ENCODE data around the gene OR7D2.
"Not testable (repeated sequence)": the region's sequence is repeated elsewhere in the genome, so short reads cannot be mapped to it uniquely, and the experiment has no call there.

The OR7D2 gene

DNA sequence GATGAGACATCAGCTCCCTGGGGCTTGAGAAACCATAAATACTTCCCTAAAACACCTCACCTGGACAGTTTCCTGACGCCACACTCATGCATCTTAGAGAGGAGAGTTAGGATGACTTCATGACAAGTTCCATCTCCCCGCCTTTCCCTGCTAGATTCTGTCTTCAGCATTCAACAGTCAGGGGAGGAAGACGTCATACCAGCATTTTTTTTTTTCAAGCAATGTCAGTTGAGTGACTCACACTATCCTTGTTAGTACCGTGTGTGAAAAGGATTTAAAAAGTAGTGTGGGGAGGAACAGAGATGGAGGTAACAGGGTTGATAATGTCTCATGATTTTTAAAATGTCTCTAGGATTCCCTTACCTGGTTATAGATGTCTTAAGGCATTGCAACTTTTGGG is at the start of gene OR7D2:
Gene OR7D2 (plus strand): TSS at position 79 of the 400 bp plus-strand sequence. CDS start 6,803 bp downstream, outside the sequence.
- DNase-seq = no peak

DNA sequence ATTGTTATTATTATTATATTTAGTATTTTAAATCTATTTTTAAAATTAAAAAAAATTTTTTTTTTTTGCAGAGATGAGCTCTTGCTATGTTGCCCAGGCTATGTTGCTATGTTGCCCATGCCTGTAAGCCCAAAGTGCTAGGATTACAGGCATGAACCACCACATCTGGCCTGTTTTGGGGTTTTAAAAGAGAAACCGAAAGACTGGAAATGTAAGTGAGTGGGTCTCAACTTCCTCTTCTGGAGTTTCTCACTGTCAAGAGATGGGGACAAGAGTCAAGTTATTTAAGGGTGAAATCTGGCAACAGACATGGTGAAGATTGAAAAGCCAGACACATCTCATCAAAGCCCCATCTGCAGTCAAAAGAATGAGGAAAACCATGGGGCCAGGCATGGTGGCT is 47.8 kb upstream of the OR7D2 start:
- DNase-seq = no peak

DNA sequence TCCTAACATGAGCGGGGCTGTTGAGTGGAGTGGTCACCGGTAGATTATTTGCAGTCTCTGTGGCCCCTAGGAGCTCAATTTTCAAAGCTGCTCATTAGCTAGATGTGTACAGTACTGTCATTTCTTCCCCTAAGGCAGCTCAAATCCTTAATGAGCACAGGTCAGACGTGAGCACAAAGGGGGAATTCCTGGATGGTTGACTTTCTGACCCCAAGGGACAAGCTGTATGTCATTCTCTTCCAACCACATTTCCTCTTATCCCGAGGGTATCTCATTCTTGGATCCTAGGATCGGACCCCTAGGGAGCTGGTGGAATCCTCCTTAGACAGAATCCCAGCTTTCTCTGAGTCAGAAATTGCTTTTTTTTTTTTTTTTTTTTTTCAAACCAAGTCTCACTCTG is 46.4 kb upstream of the OR7D2 start:
- no peak for DNase-seq

DNA sequence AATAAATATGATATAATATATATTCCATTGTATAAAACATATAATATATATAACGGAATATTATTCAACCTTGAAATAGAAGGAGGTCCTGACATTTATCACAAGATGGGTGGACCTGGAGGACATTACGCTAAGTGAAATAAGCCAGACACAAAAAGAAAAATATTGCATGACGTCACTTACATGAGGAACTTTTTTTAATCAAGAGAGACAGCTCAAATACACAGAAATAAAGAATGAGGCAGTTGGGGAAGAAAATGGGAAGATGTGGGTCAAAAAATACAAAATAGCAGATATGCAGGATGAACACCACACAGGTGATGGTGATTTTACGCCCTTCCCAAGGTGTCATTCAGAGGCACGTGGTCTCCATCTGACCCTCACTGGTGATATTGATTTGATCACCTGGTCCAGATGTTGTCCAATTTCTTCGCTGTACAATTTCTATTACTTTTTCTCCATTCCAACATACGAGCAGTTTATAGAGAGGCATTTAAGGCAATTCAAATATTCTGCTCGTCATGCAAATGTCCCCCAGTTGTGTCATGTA is 39.1 kb upstream of the OR7D2 start:
- DNase-seq = no peak

DNA sequence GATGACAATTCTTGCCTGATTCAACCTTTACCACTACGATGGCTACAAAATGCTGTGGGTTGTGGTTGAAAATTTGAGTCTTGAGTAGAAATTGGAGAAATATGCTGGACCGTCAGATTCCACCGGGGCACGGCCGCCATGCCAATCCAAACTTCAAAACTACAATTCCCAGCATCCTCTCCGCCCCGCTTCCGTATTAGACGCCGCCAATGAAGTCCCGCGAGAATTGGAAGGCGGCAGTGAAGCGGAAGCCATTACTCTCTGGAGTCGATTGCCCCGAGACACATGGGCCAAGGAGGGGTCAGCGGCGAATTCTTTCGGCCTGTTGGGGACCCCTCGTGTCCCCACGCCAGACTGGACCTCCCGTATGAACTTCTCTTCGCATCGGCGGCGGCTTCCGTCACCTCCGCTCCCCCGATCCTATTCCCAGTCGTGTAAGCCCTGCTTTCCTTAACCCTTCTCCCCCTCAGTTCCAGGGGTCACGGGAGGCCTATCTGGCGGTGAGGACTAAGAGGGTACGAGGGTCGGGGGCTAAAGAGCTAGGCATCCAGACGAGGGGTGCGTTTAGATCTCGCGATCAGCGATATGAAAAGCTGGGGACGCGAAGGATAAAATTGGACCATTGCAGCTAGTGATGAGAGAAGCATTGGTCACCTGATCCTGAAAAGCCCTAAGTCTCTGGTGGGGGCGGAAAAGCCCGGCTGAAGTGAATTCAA is 38.5 kb upstream of the OR7D2 start, which contains the start of gene ZNF317:
Gene ZNF317 (plus strand): TSS at position 239 of the 716 bp plus-strand sequence. CDS start 15,620 bp downstream, outside the sequence.
- peak; percentile 87 for DNase-seq

DNA sequence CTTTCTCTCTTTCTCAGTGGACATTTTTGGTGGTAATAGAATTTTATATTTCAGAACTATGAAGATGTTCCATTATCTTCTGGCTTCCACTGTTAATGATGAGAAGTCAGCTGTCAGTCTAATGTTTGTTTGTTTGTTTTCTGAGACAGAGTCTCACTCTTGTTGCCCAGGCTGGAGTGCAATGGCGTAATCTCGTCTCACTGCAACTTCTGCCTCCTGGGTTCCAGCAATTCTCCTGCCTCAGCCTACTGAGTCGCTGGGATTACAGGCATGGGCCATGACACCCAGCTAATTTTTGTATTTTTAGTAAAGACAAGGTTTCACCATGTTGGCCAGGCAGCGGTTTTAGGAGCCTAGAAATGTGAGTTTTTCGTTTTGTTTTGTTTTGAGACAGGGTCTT is 33.9 kb upstream of the OR7D2 start:
- no peak for DNase-seq

DNA sequence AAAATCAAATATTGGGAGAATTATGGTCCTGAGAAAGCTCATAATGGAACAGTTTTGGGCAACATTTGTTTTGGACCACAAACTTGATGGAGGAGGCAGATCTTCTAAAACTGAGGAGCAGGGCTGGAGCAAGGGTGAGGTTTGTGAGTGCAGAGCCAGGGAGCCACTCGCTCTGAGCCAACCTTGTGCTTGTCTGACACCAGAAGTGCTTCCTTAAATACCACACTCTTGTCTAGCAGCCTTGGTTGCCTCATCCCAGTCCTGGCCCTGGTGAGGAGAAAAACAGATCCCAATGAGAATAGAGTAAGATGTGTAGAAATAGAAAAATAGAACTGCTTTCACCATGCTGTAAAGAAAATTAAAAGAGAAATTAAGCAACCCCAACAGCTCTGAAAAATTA is 31.9 kb upstream of the OR7D2 start:
- DNase-seq = no peak

DNA sequence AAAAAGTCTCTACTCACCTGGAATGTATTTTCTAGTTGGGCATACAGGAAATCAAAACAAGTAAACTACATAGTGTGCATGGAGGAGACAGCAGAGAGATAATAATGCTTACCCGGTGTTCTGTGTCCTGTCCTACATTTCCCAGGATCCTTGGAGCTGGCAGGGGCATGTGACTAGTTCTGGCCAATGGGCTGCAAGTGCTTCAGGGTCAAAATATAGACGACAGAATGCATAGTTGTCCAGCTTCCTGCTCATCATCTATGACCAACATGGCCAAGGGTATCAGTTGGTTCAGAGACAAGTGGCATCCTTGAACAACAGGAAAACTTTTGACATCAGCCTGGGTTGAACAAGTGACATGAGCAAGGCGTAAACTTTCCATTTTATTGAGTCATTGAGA is 30.1 kb upstream of the OR7D2 start:
- no peak for DNase-seq

DNA sequence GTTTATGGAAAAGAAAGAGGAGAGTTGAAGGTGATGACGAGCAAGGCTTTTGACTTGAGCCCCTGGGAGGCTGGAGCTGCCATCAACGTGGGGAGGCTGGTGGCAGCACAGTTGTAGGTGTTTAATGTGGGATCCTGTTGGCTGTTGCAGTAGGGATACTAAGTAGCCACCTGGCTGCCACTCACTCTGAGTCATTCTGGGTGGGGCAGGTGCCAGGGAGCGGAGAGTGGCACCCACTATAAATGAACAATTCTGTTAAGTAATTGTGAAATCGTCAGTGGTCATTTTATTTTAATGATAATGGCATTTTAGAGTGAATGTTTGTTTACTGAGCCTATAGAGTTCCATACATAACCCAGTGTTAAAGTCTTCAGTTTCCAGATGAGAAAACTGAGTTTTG is 28.8 kb upstream of the OR7D2 start:
- no peak for DNase-seq

DNA sequence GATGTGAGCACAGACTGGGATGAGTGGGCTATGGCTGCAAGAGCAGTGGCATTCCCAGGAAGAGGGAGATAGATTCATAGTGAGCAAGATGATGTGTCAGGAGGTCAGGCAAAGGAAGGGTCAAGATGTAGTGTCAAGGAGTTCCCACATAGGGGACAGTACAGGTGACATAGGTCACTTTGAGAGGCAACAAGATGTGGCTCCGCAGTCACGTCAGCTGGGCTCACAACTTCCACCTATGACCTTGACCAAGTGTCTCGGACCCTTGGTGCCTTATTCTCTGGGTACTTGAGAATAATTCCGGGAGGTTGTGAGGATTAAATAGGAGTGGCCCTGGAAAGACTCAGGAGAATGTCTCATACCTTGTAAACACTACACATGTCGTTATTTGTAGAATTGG is 28.1 kb upstream of the OR7D2 start:
- DNase-seq = no peak

DNA sequence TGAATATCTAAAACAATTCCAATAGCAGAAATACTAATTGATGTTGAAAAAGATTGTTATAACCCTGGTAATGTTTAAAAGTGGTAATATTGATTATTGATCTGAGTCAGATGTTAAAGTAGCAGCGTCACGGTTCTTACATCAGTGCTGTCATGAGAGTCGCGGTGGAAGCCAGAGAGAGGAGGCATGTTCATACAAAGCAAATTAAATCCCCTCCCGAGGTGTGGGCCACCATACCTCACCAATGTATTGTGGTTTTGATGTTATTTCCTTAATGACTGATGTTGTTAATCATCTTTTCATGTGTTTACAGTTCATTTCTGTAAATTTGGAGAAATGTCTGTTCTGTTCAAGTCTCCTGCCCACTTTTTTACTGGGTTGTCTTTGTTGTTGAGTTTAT is 27.4 kb upstream of the OR7D2 start:
- no peak for DNase-seq

DNA sequence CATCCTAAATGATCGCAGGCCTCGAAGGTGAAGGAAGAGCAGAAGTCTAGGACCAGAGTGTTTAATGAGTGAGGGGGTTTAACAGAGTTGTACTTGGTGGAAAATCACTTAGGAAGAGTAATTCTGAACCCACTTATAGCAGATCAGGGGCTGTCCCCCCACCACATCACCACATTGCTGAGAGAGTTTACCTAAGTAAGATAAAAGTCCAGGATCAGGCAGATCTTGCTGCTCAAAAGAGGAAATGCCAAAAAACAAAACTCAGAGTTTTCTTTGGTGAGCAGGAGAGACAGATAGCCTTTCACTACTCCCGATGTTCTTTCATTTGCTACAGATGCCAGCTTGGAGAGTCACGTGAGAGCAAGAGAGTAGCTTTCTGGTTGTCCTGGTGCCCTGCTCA is 23.2 kb upstream of the OR7D2 start:
- DNase-seq = no peak

DNA sequence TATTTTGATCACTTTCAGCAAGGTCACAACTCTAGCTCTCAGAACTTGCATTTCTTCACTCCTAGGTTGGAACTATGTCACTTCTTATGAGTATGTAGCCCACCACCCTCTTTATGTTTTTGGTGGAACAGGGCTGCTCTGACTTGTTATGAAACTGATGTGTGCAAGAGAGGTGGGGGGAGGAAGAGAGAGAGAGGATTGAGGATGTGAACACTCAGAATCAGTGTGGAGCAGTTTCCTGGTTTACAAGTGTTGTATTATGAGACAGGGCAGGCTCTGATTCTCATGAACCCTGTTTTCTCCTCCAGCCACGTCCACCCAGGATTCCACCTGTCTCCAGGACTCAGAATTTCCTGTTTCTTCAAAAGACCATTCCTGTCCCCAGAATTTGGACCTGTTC is 22.5 kb upstream of the OR7D2 start:
- DNase-seq = no peak

DNA sequence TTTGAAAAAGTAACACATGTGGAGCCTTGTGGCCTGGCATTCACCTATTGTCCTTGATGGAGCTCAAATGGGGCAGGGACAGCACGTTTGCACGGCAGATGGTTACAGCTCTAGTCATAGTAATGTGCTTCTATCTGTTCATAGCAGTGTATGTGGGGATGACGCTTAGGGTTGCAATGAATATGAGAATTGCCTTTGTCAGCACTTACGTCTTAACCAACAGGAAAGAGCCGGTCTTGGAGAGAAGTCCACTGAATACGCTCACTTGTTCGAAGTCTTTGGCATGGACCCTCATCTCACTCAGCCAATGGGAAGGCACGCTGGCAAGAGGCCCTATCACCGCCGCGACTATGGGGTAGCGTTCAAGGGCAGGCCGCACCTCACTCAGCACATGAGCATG is 18.9 kb upstream of the OR7D2 start:
- DNase-seq = no peak

DNA sequence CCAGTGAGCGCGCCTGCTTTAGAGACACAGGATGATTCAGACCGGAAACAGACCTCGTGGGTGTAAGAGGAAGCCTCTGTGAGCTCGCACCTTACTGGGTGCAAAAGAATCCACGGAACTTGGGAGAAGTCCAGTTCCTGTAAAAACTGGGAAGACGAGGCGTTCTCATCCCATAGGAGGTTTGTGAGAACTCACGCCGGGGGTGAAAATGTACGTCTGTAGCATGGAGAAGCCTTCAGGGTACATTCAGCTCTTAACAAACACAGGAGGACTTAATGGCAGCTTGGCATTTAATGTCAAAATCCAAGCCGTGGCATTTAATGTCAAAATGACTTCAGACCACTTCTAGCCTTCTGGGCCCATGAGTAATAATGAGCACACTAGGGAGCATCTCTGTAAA is 17.4 kb upstream of the OR7D2 start:
- DNase-seq = no peak

DNA sequence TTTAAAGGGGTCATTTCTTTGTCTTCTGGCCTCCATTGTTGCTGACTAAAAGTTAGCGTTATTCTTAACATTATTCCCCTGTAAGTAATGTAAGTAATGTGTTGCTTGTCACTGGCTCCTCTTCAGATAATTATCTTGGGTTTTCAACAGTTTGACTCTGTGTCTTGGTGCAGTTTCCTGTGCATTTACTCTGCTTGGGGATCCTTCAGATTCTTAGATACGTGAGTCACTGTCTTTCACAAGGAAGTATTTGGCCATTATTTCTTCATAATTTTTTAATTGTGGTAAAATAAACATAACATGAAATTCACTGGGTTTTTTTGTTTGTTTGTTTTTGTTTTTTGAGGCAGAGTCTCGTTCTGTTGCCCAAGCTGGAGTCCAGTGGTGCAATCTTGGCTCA is 13.5 kb upstream of the OR7D2 start:
- DNase-seq = no peak

DNA sequence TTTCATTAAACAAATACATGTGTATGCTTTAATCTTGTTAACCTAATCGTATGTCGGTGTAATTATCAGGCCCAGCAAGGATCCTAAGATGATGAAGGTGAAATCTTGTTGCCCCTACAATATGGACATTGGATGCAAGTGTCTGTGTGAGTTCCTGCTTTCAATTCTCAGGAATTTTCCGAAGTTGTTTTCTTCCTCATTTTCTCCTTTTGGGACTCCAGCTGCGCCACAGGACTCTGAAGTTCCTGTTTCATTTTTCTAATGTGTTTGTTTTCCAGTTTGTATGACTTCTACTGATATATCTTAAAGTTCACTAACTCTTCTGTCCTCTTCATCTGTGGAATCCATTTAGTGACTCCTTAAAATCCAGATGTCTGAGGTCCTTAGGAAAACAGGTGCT is 11.9 kb upstream of the OR7D2 start:
- DNase-seq = no peak

DNA sequence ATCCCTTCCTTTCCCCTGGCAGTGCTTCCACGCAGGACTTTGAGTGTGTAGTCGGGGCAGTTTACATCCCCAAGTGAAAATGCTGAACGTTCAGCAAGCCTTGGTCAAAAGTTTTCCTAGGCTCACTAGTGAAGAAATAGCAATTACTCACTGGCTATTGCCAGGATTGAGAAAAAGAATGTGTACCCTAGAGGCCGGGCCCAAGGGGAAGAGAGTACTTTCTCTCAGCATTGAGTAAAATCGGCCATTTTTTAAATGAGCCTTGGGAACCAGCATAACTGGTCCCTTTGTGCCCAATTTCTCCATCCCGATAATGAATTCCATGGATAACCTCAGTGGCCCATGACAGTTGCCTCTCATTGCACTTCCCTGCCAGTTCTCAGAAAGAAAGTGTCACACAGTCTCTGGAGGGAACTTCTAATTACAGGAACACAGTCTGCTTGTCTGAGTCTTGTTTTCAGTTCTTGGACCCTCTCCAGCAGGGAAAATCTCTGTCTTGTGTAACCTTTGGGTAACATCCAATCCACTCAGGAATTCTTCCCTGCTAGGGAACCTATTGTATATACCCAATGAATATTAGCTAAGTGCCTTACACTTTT is 7.3 kb upstream of the OR7D2 start:
- DNase-seq = no peak

DNA sequence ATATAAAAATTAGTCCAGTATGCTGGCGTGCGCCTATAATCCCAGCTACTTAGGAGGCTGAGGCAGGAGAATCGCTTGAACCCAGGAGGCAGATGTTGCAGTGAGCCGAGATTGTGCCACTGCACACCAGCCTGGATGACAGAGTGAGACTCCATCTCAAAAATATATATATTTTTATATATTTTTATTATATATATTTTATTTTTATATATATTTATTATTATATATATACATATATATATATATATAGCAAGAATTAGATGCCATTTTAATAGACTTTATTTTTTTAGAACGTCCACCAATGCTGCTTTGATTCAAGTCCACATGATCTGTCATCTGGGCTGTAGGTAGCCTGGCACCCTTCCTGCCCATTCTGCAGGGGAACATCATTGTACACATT is 3.5 kb upstream of the OR7D2 start:
- no peak for DNase-seq

DNA sequence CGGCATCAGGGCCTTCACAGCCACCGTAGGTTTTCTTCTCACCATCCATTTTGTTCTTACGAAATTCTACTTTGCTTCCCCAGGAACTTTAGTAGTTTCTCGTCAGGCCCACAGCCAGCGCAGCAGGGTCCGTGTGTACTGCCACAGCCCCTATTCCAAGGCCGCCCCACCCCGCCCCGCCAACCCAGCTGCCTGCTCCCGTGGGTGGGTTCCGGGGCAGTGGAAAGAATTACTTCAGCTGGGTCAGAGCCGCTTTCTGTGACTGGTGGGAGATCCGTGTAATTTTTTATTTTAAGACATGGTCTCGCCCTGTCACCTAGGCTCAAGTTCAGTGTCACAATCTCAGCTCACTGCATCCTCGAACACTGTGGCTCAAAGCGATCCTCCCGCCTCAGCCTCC is 4.2 kb downstream of the OR7D2 start:
- no peak for DNase-seq

DNA sequence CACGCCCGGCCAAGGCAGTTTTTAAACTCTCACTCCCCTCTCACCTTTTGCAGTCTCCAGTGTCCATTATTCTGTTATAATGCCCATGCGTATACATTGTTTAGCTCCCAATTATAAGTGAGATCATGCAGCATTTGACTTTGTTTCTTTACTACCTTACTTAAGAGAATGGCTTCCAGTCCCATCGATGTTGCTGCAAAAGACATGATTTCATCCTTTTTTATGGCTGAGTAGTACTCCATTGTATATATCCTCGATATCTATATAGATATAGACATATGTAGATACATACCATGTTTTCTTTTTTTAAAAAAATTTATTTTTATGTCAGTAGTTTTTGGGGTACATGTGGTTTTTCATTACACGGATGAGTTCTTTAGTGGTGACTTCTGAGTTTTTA is 8.4 kb downstream of the OR7D2 start:
- DNase-seq = no peak

DNA sequence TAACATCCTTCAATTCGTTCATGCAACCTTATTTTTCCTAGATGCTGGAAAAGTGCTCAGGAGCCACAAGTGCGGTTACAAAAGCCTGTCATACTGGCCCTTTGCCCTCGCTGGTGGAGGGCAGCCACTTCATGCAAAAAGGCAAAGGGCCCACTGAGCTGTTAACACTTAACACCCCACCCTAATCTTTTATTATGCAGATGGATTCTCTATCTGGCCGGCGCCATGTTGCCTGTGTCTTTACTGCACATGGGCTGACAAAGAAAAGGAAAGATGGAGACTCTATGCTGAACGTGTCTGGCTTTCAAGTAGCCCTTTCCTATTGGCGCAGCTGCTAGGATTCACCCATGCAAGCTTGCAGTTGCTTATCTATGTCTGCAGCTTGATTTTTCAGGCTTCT is 10.8 kb downstream of the OR7D2 start:
- no peak for DNase-seq

DNA sequence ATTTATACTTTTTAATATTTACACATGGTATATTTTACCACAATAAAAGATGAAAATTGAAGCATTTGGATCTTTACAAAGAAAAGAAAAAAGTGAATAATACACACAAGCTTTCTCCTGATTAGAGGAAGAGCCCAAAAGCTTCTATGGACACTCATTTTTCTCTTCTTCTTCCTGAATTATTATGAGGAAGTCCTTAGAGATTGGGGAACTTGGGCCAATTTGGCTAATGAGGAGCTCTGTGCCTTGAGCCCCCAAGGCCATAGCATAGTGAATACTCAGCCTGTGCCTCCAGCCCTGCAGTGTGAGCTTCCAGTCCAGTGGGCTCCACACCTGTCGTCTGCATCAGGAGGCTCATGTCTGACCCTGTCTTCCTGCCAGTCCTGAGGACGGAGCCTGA is 19.3 kb downstream of the OR7D2 start:
- DNase-seq = not testable (repeated sequence)

DNA sequence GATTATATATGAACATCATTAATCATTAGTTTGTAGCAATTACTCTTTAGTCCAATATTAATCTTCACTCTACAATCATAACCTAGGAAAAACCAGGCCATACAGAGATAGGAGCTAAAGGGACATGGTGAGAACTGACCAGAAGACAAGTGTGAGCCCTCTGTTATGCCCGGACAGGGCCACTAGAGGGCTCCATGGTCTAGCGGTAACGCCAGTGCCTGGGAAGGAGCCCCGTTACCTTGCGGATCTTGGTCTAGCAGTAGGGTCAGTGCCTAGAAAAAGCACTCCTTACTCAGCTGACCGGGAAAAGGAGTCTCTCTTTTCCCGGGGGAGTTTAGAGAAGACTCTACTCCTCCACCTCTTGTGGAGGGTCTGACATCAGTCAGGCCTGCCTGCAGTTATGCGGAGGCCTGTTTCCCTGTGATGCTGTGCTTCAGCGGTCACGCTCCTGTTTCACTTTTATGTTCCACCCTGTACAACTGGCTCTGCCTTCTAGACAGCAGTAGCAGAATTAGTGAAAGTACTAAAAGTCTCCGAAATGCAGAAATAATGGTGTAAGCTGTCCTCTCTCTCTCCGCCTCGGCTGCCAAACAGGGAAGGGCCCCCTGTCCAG is 26.8 kb downstream of the OR7D2 start:
- DNase-seq = peak; percentile 56
